H9 (cell line): ENCODE measurements around the gene BCAS1. TPM values are rescaled to one million over a fixed set of nuclear protein-coding genes. Genes with fewer than 3 reads are reported as not detected.

Experiments used
- DNase-seq: peaks from one replicate; pipeline ENCODE4 v3.0.0-alpha.2; 2017
- H2AFZ ChIP-seq: one replicate; pipeline ENCODE4 v1.6.1; 2013; ENCODE audit warnings: mild to moderate bottlenecking, low read length, control low read depth, moderate library complexity
- H2AK5ac ChIP-seq: 2 replicates; pipeline ENCODE4 v1.6.1; 2013; ENCODE audit warnings: low read length, control low read depth, mixed read lengths; ENCODE audit not compliant: insufficient read length
- H2BK120ac ChIP-seq: one replicate; pipeline ENCODE4 v1.6.1; 2013; ENCODE audit warnings: low read depth, mild to moderate bottlenecking, low read length, control low read depth, inconsistent platforms; ENCODE audit not compliant: poor library complexity, severe bottlenecking
- H2BK12ac ChIP-seq: 2 replicates; pipeline ENCODE4 v1.6.1; 2013; ENCODE audit warnings: low read length, control low read depth, mixed read lengths, low read depth; ENCODE audit not compliant: insufficient read length
- H2BK15ac ChIP-seq: 2 replicates; pipeline ENCODE4 v1.6.1; 2013; ENCODE audit warnings: low read depth, low read length, control low read depth
- H2BK20ac ChIP-seq: one replicate; pipeline ENCODE4 v1.6.1; 2013; ENCODE audit warnings: low read depth, mild to moderate bottlenecking, low read length, control low read depth, inconsistent platforms; ENCODE audit not compliant: poor library complexity, severe bottlenecking
- H2BK5ac ChIP-seq: 2 replicates; pipeline ENCODE4 v1.6.1; 2013; ENCODE audit warnings: low read length, control low read depth, mixed read lengths; ENCODE audit not compliant: insufficient read length
- H3K14ac ChIP-seq: 2 replicates; pipeline ENCODE4 v1.6.1; 2013; ENCODE audit warnings: low read length, control low read depth; ENCODE audit not compliant: insufficient read depth
- H3K18ac ChIP-seq: 2 replicates; pipeline ENCODE4 v1.6.1; 2013; ENCODE audit warnings: low read depth, mild to moderate bottlenecking, mixed read lengths, low read length, control low read depth; ENCODE audit not compliant: insufficient read length
- H3K23ac ChIP-seq: 2 replicates; pipeline ENCODE4 v1.6.1; 2013; ENCODE audit warnings: low read length, control low read depth, mixed read lengths, low read depth; ENCODE audit not compliant: insufficient read length
- H3K23me2 ChIP-seq: 2 replicates; pipeline ENCODE4 v1.6.1; 2013; ENCODE audit warnings: low read depth, mild to moderate bottlenecking, mixed read lengths, low read length, control low read depth; ENCODE audit not compliant: insufficient read length, poor library complexity, severe bottlenecking
- H3K27ac ChIP-seq: 2 replicates; pipeline ENCODE4 v1.5.1; 2013; ENCODE audit warnings: low read length, control low read depth, mixed read lengths, low read depth; ENCODE audit not compliant: insufficient read length
- H3K27me3 ChIP-seq: 2 replicates; pipeline ENCODE4 v1.6.1; 2013; ENCODE audit warnings: low read length, control low read depth, inconsistent platforms; ENCODE audit not compliant: insufficient read depth
- H3K4ac ChIP-seq: 2 replicates; pipeline ENCODE4 v1.6.1; 2013; ENCODE audit warnings: low read depth, mild to moderate bottlenecking, control low read depth, inconsistent platforms, low read length, moderate library complexity
- H3K4me1 ChIP-seq: 2 replicates; pipeline ENCODE4 v1.6.1; 2013; ENCODE audit warnings: low read length, control low read depth, inconsistent platforms; ENCODE audit not compliant: insufficient read depth
- H3K4me2 ChIP-seq: 2 replicates; pipeline ENCODE4 v1.6.1; 2013; ENCODE audit warnings: low read length, control low read depth, mixed read lengths; ENCODE audit not compliant: insufficient read length, insufficient read depth
- H3K56ac ChIP-seq: 2 replicates; pipeline ENCODE4 v1.6.1; 2013; ENCODE audit warnings: low read depth, mild to moderate bottlenecking, mixed read lengths, low read length, control low read depth; ENCODE audit not compliant: insufficient read length
- H3K79me1 ChIP-seq: 2 replicates; pipeline ENCODE4 v1.6.1; 2013; ENCODE audit warnings: low read depth, mild to moderate bottlenecking, moderate library complexity, low read length, control low read depth, inconsistent platforms; ENCODE audit not compliant: insufficient read depth, poor library complexity, severe bottlenecking
- H3K79me2 ChIP-seq: 2 replicates; pipeline ENCODE4 v1.6.1; 2013; ENCODE audit warnings: low read length, control low read depth, inconsistent platforms; ENCODE audit not compliant: insufficient read depth
- H3K9ac ChIP-seq: 2 replicates; pipeline ENCODE4 v1.6.1; 2013; ENCODE audit warnings: low read length, control low read depth, mixed read lengths; ENCODE audit not compliant: insufficient read length; ENCODE audit errors: extremely low read depth
- H3K9me3 ChIP-seq: one replicate; pipeline ENCODE4 v1.6.1; 2013; ENCODE audit warnings: low read depth, low read length, inconsistent platforms; ENCODE audit not compliant: control insufficient read depth
- H3T11ph ChIP-seq: one replicate; pipeline ENCODE4 v1.6.1; 2013; ENCODE audit warnings: mild to moderate bottlenecking, low read length, control low read depth, inconsistent platforms
- H4K20me1 ChIP-seq: one replicate; pipeline ENCODE4 v1.6.1; 2013; ENCODE audit not compliant: control insufficient read depth, insufficient read length, insufficient read depth
- H4K5ac ChIP-seq: 2 replicates; pipeline ENCODE4 v1.6.1; 2013; ENCODE audit warnings: low read depth, mild to moderate bottlenecking, mixed read lengths, low read length, control low read depth; ENCODE audit not compliant: insufficient read length
- H4K8ac ChIP-seq: replicated peaks from 2 replicates; pipeline ENCODE4 v1.6.1; 2013; ENCODE audit warnings: low read length, control low read depth, mixed read lengths, low read depth; ENCODE audit not compliant: insufficient read length
- H4K91ac ChIP-seq: 2 replicates; pipeline ENCODE4 v1.6.1; 2013; ENCODE audit warnings: low read depth, mild to moderate bottlenecking, moderate library complexity, mixed read lengths, low read length, control low read depth; ENCODE audit not compliant: insufficient read length
- H3K27ac Mint-ChIP-seq, 3 experiments: 2 replicates in 2 of 3; 3 replicates in 1 of 3; pipeline ENCODE4 v1.8.0; 2020 to 2021; ENCODE audit warnings: mixed read lengths in 3 of 3, mild to moderate bottlenecking in 1 of 3, moderate library complexity in 1 of 3
- H3K27me3 Mint-ChIP-seq: 2 replicates; pipeline ENCODE4 v1.8.0; 2021; ENCODE audit warnings: low read depth, mild to moderate bottlenecking, moderate library complexity, mixed read lengths
- H3K36me3 Mint-ChIP-seq, 3 experiments: 2 replicates in 2 of 3; 3 replicates in 1 of 3; pipeline ENCODE4 v1.8.0; 2020 to 2021; ENCODE audit warnings: low read depth in 3 of 3, mixed read lengths in 3 of 3; ENCODE audit not compliant: insufficient read depth in 1 of 3
- H3K4me1 Mint-ChIP-seq, 2 experiments: 2 replicates each; pipeline ENCODE4 v1.8.0; 2020; ENCODE audit warnings: mixed read lengths in 2 of 2
- H3K4me3 Mint-ChIP-seq, 2 experiments: 2 replicates in 1 of 2; 3 replicates in 1 of 2; pipeline ENCODE4 v1.8.0; 2020 to 2021; ENCODE audit warnings: mild to moderate bottlenecking in 2 of 2, mixed read lengths in 2 of 2, moderate library complexity in 1 of 2
- H3K9me3 Mint-ChIP-seq, 2 experiments: 2 replicates in 1 of 2; 3 replicates in 1 of 2; pipeline ENCODE4 v1.8.0; 2020; ENCODE audit warnings: mild to moderate bottlenecking in 2 of 2, mixed read lengths in 2 of 2, moderate library complexity in 1 of 2
- WGBS: extraction: QIAGEN DNeasy Blood & Tissue Kit; methylation state at CpG from one replicate; pipeline ENCODE4 v1.1.7; 2013; ENCODE audit warnings: missing lambda C conversion rate, low lambda C conversion rate, mixed read lengths; ENCODE audit not compliant: insufficient read length; ENCODE audit errors: extremely low coverage; 5-methylcytosine and 5-hydroxymethylcytosine counted together
- total RNA-seq: library from RNA; stranded (reverse); gene quantifications from 2 replicates; pipeline ENCODE4 v1.2.1, GENCODE V29; 2021
- TF ChIP-seq, protein P1 (sequence below): fragments of 200-600 bp; sonication (generic); conservative IDR thresholded peaks from 3 replicates; pipeline ENCODE4 v1.8.0; 2021; ENCODE audit warnings: antibody characterized with exemption, mild to moderate bottlenecking

The BCAS1 gene
- total RNA-seq, 1 experiment from 2014 or later, result 0.15 TPM

- Mint-ChIP-seq H3K4me1 (peaks cover 12 to 13% of the 10 kb centered on the region in 2 experiments; a peak in 3 of 4 replicates), H3K36me3 (no peaks in the 10 kb centered on the region), H3K9me3 (peaks cover 0 to 2% of the 10 kb centered on the region in 2 experiments; a peak in 1 of 5 replicates), H3K27me3 (no peaks in the 10 kb centered on the region), H3K4me3 (no peak overlapping the region), H3K27ac (no peak overlapping the region)
- Histone ChIP-seq H2BK15ac (no peak overlapping the region), H3K18ac (no peak overlapping the region), H2BK120ac (no peak overlapping the region), H3K79me2 (no peaks in the 10 kb centered on the region), H3K27me3 (no peaks in the 10 kb centered on the region), H2BK12ac (no peak overlapping the region), H3K4ac (no peak overlapping the region), H3K4me1 (peaks cover 6% of the 10 kb centered on the region; the same call in 1 of the 2 replicates), H3K23ac (no peak overlapping the region), H3K79me1 (no peaks in the 10 kb centered on the region), H2BK5ac (no peak overlapping the region), H3K14ac (no peak overlapping the region), H4K5ac (no peak overlapping the region), H3K9ac (no peak overlapping the region), H4K20me1 (no peaks in the 10 kb centered on the region), H4K91ac (no peak overlapping the region), H3K4me2 (no peak overlapping the region), H2BK20ac (no peak overlapping the region), H2AFZ (no peak overlapping the region), H3K27ac (no peak overlapping the region), H3K56ac (no peak overlapping the region), H2AK5ac (no peak overlapping the region), H3T11ph (no peak overlapping the region), H3K9me3 (no peaks in the 10 kb centered on the region), H4K8ac (no peak overlapping the region), H3K23me2 (no peaks in the 10 kb centered on the region)
- TF ChIP-seq, protein P1, sequence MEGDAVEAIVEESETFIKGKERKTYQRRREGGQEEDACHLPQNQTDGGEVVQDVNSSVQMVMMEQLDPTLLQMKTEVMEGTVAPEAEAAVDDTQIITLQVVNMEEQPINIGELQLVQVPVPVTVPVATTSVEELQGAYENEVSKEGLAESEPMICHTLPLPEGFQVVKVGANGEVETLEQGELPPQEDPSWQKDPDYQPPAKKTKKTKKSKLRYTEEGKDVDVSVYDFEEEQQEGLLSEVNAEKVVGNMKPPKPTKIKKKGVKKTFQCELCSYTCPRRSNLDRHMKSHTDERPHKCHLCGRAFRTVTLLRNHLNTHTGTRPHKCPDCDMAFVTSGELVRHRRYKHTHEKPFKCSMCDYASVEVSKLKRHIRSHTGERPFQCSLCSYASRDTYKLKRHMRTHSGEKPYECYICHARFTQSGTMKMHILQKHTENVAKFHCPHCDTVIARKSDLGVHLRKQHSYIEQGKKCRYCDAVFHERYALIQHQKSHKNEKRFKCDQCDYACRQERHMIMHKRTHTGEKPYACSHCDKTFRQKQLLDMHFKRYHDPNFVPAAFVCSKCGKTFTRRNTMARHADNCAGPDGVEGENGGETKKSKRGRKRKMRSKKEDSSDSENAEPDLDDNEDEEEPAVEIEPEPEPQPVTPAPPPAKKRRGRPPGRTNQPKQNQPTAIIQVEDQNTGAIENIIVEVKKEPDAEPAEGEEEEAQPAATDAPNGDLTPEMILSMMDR, result no peak
- no CpG with 5 or more reads among the region's 4 CpGs for WGBS
- DNase-seq, result no peak
Measured at GRCh38 chr20:53961527-53961926, 108.9 kb downstream of the BCAS1 start.
